GM23338 (cell line): Measurements from ENCODE around the gene ST6GALNAC6. TPM values are rescaled to one million over a fixed set of nuclear protein-coding genes. Genes with fewer than 3 reads are reported as not detected.

ENCODE experiments used
- ATAC-seq: fragments of 200-7000 bp; cut with Tn5 transposase; 3 replicates; pipeline ENCODE4 v1.9.1; 2020
- DNase-seq: peaks from one replicate; pipeline ENCODE4 v3.0.0-alpha.2; 2015; ENCODE audit warnings: low spot score
- H2AFZ ChIP-seq: fragments of 200-600 bp; sonication (generic); 2 replicates; pipeline ENCODE4 v1.8.0; 2016; ENCODE audit warnings: antibody characterized with exemption, mild to moderate bottlenecking, moderate library complexity
- H3F3A ChIP-seq: fragments of 200-600 bp; sonication (generic); replicated peaks from 2 replicates; pipeline ENCODE4 v1.8.0; 2017; ENCODE audit warnings: antibody characterized with exemption, mixed run types, low read depth
- H3K27ac ChIP-seq: fragments of 200-600 bp; sonication (generic); 2 replicates; pipeline ENCODE4 v1.6.1; 2016; ENCODE audit warnings: low read depth
- H3K27me3 ChIP-seq: fragments of 200-600 bp; sonication (generic); 2 replicates; pipeline ENCODE4 v1.8.0; 2016; ENCODE audit warnings: mild to moderate bottlenecking, mixed run types, moderate library complexity; ENCODE audit not compliant: insufficient read depth
- H3K36me3 ChIP-seq: fragments of 200-600 bp; sonication (generic); 2 replicates; pipeline ENCODE4 v1.8.0; 2016; ENCODE audit warnings: mild to moderate bottlenecking; ENCODE audit not compliant: insufficient read depth
- H3K4me1 ChIP-seq: fragments of 200-600 bp; sonication (generic); 2 replicates; pipeline ENCODE4 v1.8.0; 2016; ENCODE audit warnings: mild to moderate bottlenecking, moderate library complexity; ENCODE audit not compliant: insufficient read depth
- H3K4me2 ChIP-seq: fragments of 200-600 bp; sonication (generic); 2 replicates; pipeline ENCODE4 v1.7.1; 2017; ENCODE audit warnings: mixed run types
- H3K4me3 ChIP-seq: fragments of 200-600 bp; sonication (generic); 2 replicates; pipeline ENCODE4 v1.6.1; 2016; ENCODE audit warnings: mixed run types
- H3K79me2 ChIP-seq: fragments of 200-600 bp; sonication (generic); replicated peaks from 2 replicates; pipeline ENCODE4 v1.8.0; 2017; ENCODE audit warnings: mild to moderate bottlenecking; ENCODE audit not compliant: insufficient read depth
- H3K9me2 ChIP-seq: fragments of 200-600 bp; sonication (generic); 2 replicates; pipeline ENCODE4 v1.8.0; 2017; ENCODE audit not compliant: insufficient read depth
- H4K20me1 ChIP-seq: fragments of 200-600 bp; sonication (generic); replicated peaks from 2 replicates; pipeline ENCODE4 v1.8.0; 2017; ENCODE audit warnings: mild to moderate bottlenecking; ENCODE audit not compliant: insufficient read depth
- H3K27ac Mint-ChIP-seq: 2 replicates; pipeline ENCODE4 v1.8.0; 2020; ENCODE audit warnings: inconsistent platforms, mild to moderate bottlenecking, moderate library complexity, mixed read lengths
- H3K27me3 Mint-ChIP-seq: 3 replicates; pipeline ENCODE4 v1.8.0; 2022; ENCODE audit warnings: low read depth, mild to moderate bottlenecking, moderate library complexity, mixed read lengths, inconsistent platforms; ENCODE audit not compliant: insufficient read depth, poor library complexity
- H3K36me3 Mint-ChIP-seq: 3 replicates; pipeline ENCODE4 v1.8.0; 2021; ENCODE audit warnings: low read depth, mild to moderate bottlenecking, inconsistent platforms, moderate library complexity, mixed read lengths
- H3K4me1 Mint-ChIP-seq: 3 replicates; pipeline ENCODE4 v1.8.0; 2020; ENCODE audit warnings: mild to moderate bottlenecking, inconsistent platforms, mixed read lengths
- H3K4me3 Mint-ChIP-seq: 3 replicates; pipeline ENCODE4 v1.8.0; 2021; ENCODE audit warnings: moderate library complexity, mild to moderate bottlenecking, inconsistent platforms, mixed read lengths
- H3K9me3 Mint-ChIP-seq: 3 replicates; pipeline ENCODE4 v1.8.0; 2020; ENCODE audit warnings: moderate library complexity, mild to moderate bottlenecking, inconsistent platforms, mixed read lengths
- CREB1 ChIP-seq: fragments of 250-450 bp; sonication (Bioruptor Pico); IDR thresholded peaks from 2 replicates; pipeline ENCODE4 v1.5.0; 2020; ENCODE audit warnings: low read depth, mild to moderate bottlenecking, moderate library complexity
- CTCF ChIP-seq, 2 experiments: fragments of 200-600 bp in 1 of 2; sonication (generic) in 1 of 2; conservative IDR thresholded peaks; 2 replicates each; pipeline versions ENCODE4 v1.5.1 to v1.6.1; 2016 to 2017; ENCODE audit warnings: antibody characterized with exemption in 2 of 2, low read depth in 2 of 2, mild to moderate bottlenecking in 2 of 2, moderate library complexity in 1 of 2
- EZH2 ChIP-seq: fragments of 200-600 bp; sonication (generic); IDR thresholded peaks from one replicate; pipeline ENCODE4 v1.8.0; 2017; ENCODE audit warnings: antibody characterized with exemption, mild to moderate bottlenecking, low read depth; ENCODE audit not compliant: unreplicated experiment
- EZH2phosphoT487 ChIP-seq: fragments of 200-600 bp; sonication (generic); IDR thresholded peaks from one replicate; pipeline ENCODE4 v1.8.1; 2018; ENCODE audit warnings: antibody characterized with exemption; ENCODE audit not compliant: unreplicated experiment
- JUNB ChIP-seq: IDR thresholded peaks from one replicate; pipeline ENCODE4 v1.6.1; 2016; ENCODE audit warnings: antibody characterized with exemption; ENCODE audit not compliant: unreplicated experiment
- NANOG ChIP-seq: IDR thresholded peaks from 2 replicates; pipeline ENCODE4 v1.6.1; 2016; ENCODE audit warnings: antibody characterized with exemption, borderline replicate concordance
- POLR2AphosphoS5 ChIP-seq: IDR thresholded peaks from 2 replicates; pipeline ENCODE4 v1.6.1; 2016; ENCODE audit warnings: antibody characterized with exemption, low read depth
- REST ChIP-seq: IDR thresholded peaks from one replicate; pipeline ENCODE4 v1.6.1; 2018; ENCODE audit warnings: antibody characterized with exemption; ENCODE audit not compliant: unreplicated experiment
- STAT1 ChIP-seq: IDR thresholded peaks from one replicate; pipeline ENCODE4 v1.6.1; 2016; ENCODE audit warnings: antibody characterized with exemption; ENCODE audit not compliant: unreplicated experiment
- ZNF114 ChIP-seq: fragments of 250-450 bp; sonication (Bioruptor Pico); IDR thresholded peaks from 2 replicates; pipeline ENCODE4 v1.5.0; 2020; ENCODE audit warnings: mild to moderate bottlenecking, moderate library complexity
- ZNF331 ChIP-seq: fragments of 250-450 bp; sonication (Bioruptor Pico); IDR thresholded peaks from 2 replicates; pipeline ENCODE4 v1.5.0; 2020; ENCODE audit warnings: low read depth, mild to moderate bottlenecking, moderate library complexity
- polyA plus RNA-seq: library from polyadenylated mRNA; unstranded; fragments of >200 nt; fragmentation: Nextera tagmentation; extraction: Ambion mirVana; gene quantifications from 2 replicates; pipeline ENCODE4 v1.2.1, GENCODE V29; 2016
- total RNA-seq: library from RNA; depleted of rRNA; stranded (reverse); fragments of >200 nt; shearing (Covaris generic); gene quantifications from 2 replicates; pipeline ENCODE4 v1.2.3, GENCODE V29; 2014
- TF ChIP-seq, protein P1 (sequence below): IDR thresholded peaks from 2 replicates; pipeline ENCODE4 v1.6.1; 2016; ENCODE audit warnings: antibody characterized with exemption
- TF ChIP-seq, protein P2 (sequence below): fragments of 250-450 bp; sonication (Bioruptor Pico); IDR thresholded peaks from 2 replicates; pipeline ENCODE4 v1.5.0; 2020; ENCODE audit warnings: mild to moderate bottlenecking, moderate library complexity

ST6GALNAC6 gene
- total and polyA plus RNA-seq, 2 experiments from 2014 or later, result 20.7 to 39.2 TPM

DNA sequence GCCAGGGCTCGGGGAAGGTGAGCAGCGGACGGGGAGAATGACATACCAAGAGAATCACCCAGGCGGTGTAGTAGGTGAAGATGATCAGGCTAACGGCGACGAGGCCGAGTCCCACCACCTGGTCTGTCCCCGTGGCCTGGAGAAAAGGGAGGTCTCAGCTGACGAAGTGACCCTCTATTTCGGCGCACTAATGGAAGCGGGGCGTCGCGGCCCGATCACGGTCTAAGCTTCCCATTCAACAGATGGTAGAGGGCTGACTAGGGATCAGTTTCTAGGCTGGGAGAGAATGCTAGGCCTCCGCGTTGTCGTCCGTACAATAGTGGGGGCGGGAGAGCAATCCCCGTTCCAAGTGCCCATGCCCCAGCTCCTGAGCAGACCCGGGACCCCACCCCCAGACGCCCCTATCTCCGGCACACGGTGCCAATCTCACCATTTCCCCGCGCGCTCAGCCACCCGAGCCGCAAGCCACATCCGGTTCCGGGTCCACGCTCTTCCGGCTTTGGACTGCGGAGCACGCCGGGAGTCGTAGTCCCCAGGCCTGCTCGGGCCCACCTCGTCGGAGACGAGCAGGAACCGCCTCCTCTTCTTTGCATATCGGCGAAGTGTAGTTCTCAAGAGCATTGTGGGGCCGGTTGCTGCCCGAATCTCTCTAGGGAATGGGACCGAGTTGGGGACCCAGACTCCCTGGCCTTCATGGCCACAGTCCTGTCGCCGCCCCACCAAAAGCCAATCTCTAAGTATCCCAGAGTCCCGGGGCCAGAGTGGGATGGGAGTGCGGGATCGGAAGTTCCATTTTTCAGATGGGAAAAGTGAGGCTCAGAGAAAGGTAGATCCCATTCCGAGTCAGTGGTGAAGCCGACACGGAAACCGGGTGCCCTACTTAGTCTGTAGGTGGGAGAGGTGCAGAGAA lies 38.2 kb upstream of the ST6GALNAC6 start, which contains the start of gene DPM2:
DPM2 (minus strand) TSS at position 467 of the 910 bp plus-strand sequence; CDS start at position 433, 34 bp downstream.
- Mint-ChIP-seq H3K27me3 (peaks cover 35% of the 10 kb centered on the region), H3K4me3 (peak within 1 kb of the TSS; percentile 89), H3K9me3 (no peaks in the 10 kb centered on the region; the same call in 1 of the 3 replicates), H3K4me1 (peaks cover 40% of the 10 kb centered on the region), H3K36me3 (peaks cover 17% of the 10 kb centered on the region), H3K27ac (peak within 1 kb of the TSS; percentile 85)
- H2AFZ ChIP-seq, result peak within 1 kb of the TSS; percentile 84; the same call in 1 of the 2 replicates
- DNase-seq, result peak; percentile 96
- peak within 1 kb of the TSS; percentile 92 for H3K4me2 ChIP-seq
- H4K20me1 ChIP-seq, result peaks cover 8% of the 10 kb centered on the region
- H3F3A ChIP-seq, result 0 out of 2 replicates have a peak, but pooled peaks cover 9% of the 10 kb centered on the region
- H3K9me2 ChIP-seq, result no peaks in the 10 kb centered on the region
- peak within 1 kb of the TSS; percentile 90 for H3K27ac ChIP-seq
- H3K4me1 ChIP-seq, result peaks cover 24% of the 10 kb centered on the region
- TF ChIP-seq ZNF331 (CRISPR knock-in tag), result no peak
- TF ChIP-seq, protein P1, sequence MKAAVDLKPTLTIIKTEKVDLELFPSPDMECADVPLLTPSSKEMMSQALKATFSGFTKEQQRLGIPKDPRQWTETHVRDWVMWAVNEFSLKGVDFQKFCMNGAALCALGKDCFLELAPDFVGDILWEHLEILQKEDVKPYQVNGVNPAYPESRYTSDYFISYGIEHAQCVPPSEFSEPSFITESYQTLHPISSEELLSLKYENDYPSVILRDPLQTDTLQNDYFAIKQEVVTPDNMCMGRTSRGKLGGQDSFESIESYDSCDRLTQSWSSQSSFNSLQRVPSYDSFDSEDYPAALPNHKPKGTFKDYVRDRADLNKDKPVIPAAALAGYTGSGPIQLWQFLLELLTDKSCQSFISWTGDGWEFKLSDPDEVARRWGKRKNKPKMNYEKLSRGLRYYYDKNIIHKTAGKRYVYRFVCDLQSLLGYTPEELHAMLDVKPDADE, result peak; percentile 95
- TF ChIP-seq, protein P2, sequence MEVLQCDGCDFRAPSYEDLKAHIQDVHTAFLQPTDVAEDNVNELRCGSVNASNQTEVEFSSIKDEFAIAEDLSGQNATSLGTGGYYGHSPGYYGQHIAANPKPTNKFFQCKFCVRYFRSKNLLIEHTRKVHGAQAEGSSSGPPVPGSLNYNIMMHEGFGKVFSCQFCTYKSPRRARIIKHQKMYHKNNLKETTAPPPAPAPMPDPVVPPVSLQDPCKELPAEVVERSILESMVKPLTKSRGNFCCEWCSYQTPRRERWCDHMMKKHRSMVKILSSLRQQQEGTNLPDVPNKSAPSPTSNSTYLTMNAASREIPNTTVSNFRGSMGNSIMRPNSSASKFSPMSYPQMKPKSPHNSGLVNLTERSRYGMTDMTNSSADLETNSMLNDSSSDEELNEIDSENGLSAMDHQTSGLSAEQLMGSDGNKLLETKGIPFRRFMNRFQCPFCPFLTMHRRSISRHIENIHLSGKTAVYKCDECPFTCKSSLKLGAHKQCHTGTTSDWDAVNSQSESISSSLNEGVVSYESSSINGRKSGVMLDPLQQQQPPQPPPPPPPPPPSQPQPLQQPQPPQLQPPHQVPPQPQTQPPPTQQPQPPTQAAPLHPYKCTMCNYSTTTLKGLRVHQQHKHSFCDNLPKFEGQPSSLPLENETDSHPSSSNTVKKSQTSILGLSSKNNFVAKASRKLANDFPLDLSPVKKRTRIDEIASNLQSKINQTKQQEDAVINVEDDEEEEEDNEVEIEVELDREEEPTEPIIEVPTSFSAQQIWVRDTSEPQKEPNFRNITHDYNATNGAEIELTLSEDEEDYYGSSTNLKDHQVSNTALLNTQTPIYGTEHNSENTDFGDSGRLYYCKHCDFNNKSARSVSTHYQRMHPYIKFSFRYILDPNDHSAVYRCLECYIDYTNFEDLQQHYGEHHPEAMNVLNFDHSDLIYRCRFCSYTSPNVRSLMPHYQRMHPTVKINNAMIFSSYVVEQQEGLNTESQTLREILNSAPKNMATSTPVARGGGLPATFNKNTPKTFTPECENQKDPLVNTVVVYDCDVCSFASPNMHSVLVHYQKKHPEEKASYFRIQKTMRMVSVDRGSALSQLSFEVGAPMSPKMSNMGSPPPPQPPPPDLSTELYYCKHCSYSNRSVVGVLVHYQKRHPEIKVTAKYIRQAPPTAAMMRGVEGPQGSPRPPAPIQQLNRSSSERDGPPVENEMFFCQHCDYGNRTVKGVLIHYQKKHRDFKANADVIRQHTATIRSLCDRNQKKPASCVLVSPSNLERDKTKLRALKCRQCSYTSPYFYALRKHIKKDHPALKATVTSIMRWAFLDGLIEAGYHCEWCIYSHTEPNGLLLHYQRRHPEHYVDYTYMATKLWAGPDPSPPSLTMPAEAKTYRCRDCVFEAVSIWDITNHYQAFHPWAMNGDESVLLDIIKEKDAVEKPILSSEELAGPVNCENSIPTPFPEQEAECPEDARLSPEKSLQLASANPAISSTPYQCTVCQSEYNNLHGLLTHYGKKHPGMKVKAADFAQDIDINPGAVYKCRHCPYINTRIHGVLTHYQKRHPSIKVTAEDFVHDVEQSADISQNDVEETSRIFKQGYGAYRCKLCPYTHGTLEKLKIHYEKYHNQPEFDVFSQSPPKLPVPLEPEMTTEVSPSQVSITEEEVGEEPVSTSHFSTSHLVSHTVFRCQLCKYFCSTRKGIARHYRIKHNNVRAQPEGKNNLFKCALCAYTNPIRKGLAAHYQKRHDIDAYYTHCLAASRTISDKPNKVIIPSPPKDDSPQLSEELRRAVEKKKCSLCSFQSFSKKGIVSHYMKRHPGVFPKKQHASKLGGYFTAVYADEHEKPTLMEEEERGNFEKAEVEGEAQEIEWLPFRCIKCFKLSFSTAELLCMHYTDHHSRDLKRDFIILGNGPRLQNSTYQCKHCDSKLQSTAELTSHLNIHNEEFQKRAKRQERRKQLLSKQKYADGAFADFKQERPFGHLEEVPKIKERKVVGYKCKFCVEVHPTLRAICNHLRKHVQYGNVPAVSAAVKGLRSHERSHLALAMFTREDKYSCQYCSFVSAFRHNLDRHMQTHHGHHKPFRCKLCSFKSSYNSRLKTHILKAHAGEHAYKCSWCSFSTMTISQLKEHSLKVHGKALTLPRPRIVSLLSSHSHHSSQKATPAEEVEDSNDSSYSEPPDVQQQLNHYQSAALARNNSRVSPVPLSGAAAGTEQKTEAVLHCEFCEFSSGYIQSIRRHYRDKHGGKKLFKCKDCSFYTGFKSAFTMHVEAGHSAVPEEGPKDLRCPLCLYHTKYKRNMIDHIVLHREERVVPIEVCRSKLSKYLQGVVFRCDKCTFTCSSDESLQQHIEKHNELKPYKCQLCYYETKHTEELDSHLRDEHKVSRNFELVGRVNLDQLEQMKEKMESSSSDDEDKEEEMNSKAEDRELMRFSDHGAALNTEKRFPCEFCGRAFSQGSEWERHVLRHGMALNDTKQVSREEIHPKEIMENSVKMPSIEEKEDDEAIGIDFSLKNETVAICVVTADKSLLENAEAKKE (CRISPR knock-in tag), result no peak
- no peak for TF ChIP-seq CTCF (conservative IDR thresholded peaks at IDR 0.05; ENCODE audit: low read depth in 2 of 2)
- peak; percentile 69 for TF ChIP-seq CREB1 (CRISPR knock-in tag)
- TF ChIP-seq EZH2, result no peak
- no peak for TF ChIP-seq EZH2phosphoT487
- no peak for TF ChIP-seq NANOG
- no peak for TF ChIP-seq ZNF114 (CRISPR knock-in tag)
- no peak for TF ChIP-seq STAT1
- TF ChIP-seq REST, result no peak
- no peak for TF ChIP-seq JUNB
- TF ChIP-seq POLR2AphosphoS5, result peak; percentile 88
- no peaks in the 10 kb centered on the region for H3K27me3 ChIP-seq
- peak within 1 kb of the TSS; percentile 77 for H3K4me3 ChIP-seq
- no peaks in the 10 kb centered on the region for H3K36me3 ChIP-seq
- peaks cover 7% of the 10 kb centered on the region for H3K79me2 ChIP-seq
- peak; percentile 92 for ATAC-seq
